Testis (tissue), 2 donors: Measurements from ENCODE around the gene CNTN5.

Experiments used
- CTCF ChIP-seq, 3 experiments: fragments of 450-650 bp in 2 of 3; fragments of 200-600 bp in 1 of 3; sonication (generic) in 1 of 3; IDR thresholded peaks; one replicate each; pipeline ENCODE4 v1.5.1; 2016 to 2019; ENCODE audit warnings: antibody characterized with exemption in 3 of 3, mild to moderate bottlenecking in 2 of 3, moderate library complexity in 1 of 3
- POLR2A ChIP-seq: fragments of 450-650 bp; IDR thresholded peaks from one replicate; pipeline ENCODE4 v1.6.1; 2017; ENCODE audit warnings: antibody characterized with exemption, mild to moderate bottlenecking, moderate library complexity

GRCh38 chr11:100066399-100066798 is 1045.7 kb downstream of the CNTN5 start:
- TF ChIP-seq POLR2A (no peak), CTCF (IDR thresholded peaks at IDR 0.05) (no peak)
